ENCODE results near the gene RUFY1.
A peak's percentile ranks its signal among the peaks of the same experiment; 100 is the strongest.
"Not testable (repeated sequence)": the region's sequence is repeated elsewhere in the genome, so short reads cannot be mapped to it uniquely, and the experiment has no call there.

The RUFY1 gene

DNA sequence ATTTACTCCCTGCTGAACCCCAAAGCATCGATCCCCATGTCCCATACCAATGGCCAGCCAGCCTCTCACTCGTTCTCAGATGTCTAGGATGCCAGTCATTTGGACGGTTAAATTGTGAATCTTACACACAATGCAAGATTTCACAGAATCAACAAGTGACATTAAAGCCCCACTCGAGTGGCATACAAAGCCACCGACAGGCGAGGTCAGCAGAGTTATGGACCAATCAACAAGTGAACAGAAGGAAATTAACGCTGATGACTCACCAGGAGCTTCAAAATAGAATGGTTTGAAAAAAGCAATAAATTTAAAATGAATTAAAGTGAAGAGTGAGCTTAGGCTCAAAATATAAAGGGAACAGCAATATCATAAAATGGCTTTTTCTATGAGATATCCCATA, 8.2 kb upstream of the RUFY1 start:
- no peak for DNase-seq

DNA sequence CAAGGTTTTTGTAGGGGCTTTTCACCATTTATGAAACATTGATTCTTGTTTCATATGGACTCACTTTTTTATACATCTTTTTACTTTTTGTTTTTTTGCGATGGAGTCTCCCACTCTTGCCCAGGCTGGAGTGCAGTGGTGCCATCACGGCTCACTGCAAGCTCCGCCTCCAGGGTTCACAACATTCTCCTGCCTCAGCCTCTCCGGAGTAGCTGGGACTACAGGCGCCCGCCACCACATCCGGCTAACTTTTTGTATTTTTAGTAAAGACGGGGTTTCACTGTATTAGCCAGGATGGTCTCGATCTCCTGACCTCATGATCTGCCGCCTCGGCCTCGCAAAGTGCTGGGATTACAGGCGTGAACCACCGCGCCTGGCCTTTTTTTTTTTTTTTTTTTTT, 7.1 kb upstream of the RUFY1 start:
- not testable (repeated sequence) for DNase-seq

DNA sequence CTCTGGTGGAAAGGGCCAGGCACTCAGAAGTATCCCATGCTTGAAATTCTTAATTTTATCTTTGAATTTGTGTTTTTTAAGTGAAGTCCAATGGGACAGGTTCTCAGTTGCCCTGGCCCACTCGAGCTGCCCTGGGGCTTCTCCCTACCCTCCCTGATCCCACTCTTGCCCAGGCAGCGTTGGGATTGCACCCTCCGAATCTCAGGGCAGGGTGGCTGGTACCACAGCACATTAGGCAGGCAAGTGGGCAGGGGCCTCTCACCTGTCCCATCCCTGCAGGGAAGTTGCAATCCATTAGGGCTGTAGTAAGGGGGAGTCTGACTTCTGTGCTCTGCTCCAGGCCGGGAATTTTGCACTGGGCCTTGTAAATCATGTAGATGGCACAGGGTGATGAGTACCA, 2.7 kb downstream of the RUFY1 start:
- no peak for DNase-seq

DNA sequence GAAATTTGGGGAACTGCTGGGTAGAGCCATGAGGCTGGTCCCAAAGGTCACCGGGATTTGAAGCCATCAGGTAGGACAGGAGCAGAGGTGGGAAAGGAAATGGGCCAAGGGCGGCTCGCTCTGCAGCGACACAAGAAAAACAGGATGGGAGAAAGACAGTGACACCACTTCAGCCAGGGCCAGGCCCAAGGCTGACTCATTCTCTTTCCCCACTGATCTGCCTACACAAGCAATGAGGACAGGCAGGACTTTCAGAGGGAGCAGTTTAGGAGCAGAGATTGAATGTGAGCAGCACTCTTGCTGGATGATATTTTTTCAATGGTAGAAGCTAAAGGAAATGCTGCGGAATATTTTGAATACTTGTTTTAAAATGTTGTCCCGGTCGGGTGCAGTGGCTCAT, 3.5 kb downstream of the RUFY1 start:
- no peak for DNase-seq

DNA sequence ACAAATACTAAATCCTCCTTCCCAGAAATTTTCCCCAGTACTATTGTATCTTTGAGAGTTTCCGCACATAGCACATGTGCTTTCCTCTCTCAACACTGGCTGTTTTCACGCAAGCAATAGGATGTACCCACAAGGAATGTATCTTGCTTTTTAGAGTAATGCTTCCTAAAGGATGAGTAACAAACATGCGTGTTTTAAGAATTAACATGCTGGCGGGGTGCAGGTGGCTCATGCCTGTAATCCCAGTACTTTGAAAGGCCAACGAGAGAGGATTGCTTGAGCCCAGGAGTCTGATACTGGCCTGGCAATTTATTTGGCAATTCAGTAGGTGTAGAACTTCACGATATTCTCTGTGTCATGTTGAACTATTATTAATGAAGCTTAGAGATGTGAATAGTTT, 4.6 kb downstream of the RUFY1 start:
- DNase-seq = no peak

DNA sequence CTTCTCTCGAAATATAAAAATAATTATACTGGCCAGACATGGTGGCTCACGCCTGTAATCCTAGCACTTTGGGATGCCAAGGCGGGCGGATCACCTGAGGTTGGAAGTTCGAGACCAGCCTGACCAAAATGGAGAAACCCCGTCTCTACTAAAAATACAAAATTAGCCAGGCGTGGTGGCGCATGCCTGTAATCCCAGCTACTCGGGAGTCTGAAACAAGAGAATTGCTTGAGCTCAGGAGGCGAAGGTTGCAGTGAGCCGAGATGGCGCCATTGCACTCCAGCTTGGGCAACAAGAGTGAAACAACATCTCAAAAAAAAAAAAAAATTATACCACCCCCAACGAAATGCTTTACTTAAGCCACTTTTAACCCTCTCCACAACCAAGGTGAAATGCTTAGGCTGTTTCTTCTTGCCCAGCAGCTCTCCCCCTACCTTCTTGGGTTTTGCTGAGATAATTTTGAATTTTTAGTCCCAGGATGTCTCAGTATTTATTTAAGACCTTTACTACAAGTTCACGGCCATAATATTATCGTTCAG, 8.0 kb downstream of the RUFY1 start:
- DNase-seq = not testable (repeated sequence)

DNA sequence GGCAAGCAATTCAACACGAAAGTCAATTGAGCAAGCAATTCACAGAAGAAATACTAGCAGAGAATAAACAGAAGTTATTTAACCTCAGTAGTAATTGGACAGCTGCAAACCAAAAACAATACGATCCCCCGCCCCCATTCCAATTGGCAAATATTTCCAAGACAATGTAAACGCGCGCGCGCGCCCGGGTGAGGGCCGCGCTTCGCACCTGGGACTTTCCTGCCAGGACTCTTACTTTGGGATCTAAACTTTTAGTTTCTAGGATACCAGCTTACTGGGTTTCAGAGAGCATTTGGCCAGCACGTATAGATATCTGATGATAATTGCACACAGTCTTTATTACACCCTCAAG, 8.6 kb downstream of the RUFY1 start:
- DNase-seq = no peak

DNA sequence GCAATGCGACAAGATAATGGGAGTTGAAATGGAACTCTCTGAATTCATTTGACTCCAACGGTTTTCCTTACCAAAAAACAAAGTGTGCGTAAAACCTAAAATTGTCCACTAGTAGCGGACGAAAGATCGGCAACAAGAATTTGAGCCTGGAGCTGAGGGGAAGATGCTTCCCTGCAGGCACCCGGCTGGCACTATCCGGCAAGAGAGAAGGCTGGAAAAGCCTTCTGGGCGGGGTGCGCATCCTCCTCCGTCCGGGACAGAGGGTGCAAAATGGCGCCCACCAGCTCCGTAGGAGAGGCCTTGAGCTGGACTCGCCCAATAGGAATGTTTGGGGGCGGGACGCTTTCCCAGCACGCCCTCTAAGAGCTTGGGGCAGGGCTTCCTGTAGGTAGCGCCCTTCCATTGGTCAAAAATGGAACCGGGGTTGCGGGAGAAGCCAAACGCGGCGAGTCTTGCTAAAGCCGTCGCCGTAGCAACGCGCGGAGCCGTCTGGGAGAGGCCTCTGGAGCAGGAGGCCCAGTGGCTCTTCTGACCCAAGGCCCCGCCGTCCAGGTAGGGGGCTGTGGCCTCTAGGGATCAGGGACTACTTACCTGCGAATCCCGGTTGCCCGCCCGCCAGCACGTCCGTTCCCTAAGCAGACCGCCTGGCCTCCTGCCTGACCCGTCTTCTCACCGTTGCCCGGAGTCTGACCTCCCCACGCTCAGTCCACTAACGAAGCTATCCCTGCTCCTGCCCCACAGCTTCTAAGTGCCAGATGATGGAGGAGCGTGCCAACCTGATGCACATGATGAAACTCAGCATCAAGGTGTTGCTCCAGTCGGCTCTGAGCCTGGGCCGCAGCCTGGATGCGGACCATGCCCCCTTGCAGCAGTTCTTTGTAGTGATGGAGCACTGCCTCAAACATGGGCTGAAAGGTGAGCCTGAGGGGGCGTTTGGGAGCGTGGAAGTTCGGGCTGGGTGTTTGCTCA, 9.2 kb downstream of the RUFY1 start:
- peak; percentile 73 for DNase-seq

DNA sequence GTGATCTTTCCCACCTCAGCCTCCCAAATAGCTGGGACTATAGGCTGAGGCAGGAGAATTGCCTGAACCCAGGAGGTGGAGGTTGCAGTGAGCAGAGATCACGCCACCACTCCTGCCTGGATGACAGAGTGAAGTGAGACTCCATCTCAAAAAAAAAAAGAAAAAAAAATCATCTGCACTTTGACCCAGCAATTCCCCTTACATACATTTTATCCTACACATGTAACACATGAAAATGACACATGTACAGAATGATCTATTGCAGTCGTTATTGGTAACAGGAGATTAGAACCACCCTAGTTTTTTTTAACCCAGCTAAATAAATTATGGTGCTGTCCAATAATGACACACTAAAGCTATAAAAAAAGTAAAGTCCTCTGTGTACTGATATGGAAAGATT, 14.2 kb downstream of the RUFY1 start:
- DNase-seq = no peak

DNA sequence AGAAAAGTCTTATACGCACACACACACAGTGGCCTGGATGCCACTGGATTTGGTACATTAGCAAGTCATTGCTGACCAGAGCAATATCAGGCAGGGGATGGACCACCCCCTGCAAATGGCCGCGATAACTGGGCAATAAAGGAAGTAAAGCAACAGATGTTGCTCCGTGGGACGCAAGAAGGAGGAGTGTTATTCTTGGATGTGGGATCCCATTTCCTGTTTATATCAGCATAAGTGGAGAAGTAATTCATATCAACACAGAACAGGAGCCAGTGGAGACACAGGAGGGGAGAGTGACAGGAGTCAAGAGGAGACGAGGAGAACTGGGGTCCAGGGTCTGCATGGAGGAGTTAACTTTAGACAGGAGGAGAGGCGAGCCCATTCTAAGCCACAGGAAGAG, 18.4 kb downstream of the RUFY1 start:
- no peak for DNase-seq

DNA sequence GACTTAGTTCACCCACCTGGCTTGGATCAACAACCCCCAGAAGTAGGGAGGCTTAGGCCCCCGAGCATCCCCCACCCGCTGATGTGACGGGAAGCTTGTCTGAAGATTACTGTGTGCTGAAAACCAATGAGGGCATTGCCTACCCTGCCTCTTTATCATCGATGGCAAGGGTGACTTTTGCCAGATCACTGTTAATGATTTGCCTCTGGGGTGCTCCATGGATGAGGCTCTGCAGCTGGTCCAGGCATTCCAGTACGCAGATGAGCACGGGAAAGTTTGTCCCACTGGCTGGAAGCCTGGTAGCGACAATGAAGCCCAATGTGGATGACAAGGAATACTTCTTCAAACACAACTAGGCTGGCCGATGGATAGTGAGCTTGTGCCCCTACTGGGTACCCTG, 22.0 kb downstream of the RUFY1 start:
- no peak for DNase-seq

DNA sequence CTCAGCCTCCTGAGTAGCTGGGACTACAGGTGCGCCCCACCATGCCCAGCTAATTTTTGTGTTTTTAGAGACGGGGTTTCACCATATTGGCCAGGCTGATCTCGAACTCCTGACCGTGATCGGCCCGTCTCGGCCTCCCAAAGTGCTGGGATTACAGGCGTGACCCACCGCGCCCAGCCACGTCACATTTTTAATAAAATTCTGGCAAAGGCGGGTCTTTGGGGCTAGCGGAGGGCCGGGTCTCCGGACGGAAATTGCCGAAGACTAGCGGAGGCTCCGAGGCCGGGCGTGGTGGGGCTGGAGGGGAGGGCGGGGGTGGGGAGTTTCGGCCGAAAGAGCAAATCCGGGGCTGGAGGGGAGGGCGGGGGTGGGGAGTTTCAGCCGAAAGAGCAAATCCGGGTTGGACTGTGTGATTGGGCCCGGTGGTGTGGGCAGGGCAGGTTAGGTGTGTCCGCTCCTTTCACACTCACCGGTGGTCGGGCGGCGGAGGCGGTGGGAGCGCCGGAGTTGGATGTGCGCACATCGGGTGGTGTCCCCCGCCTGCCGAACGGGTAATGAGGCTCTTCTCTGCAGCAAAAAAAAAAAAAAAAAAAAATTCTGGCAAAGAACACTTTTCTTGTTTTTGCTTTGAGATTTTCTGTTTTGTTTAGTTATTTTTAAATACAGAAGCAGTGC, 27.1 kb downstream of the RUFY1 start:
- DNase-seq = no peak

DNA sequence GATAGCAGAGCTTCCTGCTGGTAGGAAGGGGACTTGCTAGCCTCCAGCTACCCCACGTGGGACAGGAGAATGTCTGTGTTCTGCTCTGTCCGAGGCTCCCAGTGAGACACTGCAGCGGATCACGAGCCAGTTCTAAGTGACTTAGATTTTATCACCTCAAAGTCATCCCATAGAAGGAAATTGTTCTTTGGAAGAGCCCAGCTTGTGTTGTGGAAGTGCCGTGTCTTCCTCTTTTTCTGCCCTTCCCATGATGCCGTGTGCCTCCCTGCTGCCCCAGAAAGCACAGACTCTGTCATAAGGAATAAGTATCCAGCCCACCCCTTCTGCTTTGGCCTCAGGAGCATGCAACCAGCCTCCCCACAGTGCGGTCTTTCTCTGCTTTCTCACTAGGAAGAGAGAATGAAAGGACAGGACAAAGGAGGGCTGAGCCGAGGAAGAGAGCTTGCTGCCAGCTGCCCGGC, 35.6 kb downstream of the RUFY1 start:
- no peak for DNase-seq

DNA sequence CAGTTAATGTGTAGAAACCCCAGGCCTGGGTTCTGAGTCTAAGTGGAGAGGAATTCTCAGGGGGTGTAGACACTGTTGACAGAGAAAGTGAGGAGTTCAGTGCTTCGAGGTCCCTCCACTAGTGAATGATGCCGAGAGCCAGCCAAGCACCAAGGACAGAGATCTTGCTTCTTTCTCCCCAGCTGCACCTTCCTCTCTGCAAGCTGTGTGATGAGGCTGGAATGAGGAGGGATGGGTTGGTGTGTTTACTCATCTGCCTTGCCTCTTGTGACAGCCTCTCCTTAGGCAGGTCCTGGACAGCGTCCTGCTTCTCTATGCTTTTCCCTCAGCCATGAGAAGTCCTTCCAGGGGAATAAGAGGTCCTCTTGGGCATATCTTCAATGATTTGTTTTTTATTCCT, 37.8 kb downstream of the RUFY1 start:
- DNase-seq = no peak

DNA sequence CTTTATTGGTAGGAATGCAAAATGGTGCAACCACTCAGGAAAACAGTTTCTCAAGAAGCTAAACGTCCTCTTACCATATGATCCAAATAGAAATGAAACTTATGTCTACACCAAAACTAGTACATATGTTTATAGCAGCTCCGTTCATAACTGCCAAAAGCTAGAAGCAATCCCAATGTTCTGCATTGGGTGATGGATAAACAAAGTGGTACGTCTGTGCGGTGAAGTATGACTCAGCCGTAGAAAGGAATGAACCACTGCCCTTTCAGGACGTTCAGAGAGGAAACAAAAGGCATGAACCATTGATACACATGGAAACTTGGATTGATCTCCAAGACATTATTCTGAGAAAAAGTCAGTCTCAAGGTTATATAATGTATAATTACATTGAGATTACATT, 45.6 kb downstream of the RUFY1 start:
- DNase-seq = no peak

DNA sequence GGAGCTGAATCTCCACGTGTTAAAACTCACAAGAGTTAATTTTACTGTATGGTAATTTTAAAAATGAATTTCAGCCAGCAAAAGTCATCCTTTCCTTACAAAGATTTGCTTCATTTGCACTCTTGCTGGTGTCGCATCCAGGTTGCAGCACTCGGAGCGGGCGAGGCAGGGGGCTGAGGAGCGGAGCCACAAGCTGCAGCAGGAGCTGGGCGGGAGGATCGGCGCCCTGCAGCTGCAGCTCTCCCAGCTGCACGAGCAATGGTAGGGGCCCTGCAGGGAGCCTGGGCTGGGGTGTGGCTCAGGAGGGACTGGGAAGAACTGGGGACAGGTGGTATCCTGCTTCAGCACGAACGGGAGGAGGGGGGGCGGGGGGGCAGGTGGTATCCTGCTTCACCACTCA, 46.1 kb downstream of the RUFY1 start:
- no peak for DNase-seq

DNA sequence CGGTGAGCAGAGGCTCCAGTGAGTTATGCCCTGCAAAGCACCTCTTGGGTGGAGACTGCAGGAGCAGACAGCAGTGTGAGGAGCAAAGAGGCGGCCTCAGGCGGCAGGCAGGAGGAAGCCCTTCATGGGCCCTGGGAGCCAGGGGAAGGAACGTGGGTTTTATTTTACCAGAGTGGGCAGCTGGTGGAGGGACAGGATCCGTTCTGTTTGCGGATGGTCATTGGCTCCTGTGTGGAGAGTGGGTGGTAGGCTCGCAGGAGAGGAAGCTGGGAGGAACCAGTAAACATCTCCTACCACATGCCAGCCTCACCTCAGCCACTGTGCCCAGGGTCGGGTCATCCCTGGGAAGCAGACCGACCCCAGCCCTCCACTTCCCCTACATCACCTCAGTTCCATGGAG, 48.7 kb downstream of the RUFY1 start:
- no peak for DNase-seq

DNA sequence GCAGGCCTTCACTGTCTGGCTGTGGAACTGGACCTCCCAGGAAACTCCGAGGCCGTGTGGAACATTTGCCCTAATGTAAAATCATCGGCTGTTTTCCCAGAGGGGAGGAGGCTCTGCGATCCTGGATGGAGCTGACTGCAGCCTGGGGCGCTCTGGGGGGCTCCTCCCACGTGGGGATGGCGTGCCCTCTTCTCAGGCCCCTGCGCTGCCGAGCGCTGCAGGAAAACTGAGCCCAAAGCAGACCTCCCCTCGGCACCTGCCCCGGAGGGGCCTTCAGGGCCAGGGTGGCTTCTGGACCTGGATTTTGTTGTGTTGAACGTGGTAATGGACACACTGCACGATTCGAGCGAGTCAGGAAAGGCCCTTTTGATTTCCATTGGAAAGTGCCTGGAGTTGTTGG, 49.2 kb downstream of the RUFY1 start:
- no peak for DNase-seq

DNA sequence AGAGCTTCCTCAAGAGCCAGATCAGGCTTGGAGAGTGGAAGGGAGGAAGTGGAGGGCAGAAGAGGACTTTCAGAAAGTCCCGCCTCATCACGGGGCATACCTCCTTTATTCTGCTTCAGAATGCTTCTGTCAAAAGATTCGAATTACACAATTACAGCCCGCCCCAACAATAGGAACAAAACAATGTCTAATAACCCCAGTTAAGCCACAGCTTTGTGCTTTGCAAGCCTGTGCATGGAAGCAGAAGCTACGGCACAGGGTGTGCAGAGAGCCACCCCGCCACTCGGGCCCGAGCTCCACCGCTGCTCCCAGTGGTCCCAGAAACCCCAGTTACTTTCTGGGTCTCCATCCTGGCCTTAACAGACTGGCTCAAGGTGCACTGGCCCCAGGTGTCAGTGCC, 49.6 kb downstream of the RUFY1 start:
- no peak for DNase-seq

DNA sequence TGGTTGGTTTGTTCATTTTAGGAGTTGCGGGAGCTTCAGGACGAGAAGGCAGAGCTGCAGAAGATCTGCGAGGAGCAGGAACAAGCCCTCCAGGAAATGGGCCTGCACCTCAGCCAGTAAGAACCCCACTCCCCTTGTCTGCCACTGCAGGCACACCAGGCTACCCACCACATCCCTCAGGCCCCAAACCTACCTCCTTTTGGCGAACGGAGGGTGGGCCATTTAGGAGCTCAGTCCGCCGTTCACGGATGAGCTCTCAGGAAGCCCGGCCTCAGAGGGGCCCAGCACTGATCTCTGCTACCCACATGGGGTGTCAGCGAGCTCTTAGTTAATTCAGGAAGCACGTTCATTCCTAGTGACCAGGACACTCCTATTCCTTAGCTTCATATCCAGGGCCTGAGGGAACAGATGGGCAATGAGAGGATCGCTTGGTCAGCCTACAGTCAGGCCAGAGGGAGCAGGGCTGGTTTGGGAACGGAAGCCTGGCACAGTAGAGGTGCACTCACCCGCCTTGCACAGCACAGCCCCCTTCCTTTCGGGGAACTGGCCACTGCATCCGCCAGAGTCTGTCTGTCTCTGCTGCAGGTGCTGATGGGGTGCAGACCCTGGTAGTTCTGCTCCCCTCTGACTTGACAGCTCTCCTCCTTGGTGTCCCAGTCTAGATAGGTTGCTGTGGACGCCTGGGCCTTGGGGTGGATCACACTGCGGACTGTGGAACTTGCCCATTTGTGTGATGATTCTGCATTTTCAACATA, 51.7 kb downstream of the RUFY1 start:
- no peak for DNase-seq

DNA sequence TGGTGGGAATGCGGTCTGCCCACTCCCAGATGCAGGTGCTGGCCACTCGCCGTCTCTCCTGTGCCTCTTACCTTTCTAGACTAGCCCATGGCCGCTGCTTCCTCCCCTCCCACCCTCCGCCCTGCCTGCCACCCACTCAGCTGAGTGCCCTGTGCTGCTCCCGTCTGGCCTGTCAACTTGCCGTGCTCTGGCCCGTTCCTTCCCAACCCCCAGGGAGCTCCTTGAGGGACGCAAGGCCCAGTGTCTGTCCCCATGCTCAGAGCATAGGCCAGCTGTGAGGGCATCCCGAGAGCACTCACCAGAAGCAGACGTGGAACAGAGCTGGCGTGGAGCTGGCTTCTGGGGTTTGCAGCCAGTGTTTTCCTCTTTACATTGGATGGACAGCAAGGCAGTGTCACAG, 53.0 kb downstream of the RUFY1 start:
- no peak for DNase-seq

DNA sequence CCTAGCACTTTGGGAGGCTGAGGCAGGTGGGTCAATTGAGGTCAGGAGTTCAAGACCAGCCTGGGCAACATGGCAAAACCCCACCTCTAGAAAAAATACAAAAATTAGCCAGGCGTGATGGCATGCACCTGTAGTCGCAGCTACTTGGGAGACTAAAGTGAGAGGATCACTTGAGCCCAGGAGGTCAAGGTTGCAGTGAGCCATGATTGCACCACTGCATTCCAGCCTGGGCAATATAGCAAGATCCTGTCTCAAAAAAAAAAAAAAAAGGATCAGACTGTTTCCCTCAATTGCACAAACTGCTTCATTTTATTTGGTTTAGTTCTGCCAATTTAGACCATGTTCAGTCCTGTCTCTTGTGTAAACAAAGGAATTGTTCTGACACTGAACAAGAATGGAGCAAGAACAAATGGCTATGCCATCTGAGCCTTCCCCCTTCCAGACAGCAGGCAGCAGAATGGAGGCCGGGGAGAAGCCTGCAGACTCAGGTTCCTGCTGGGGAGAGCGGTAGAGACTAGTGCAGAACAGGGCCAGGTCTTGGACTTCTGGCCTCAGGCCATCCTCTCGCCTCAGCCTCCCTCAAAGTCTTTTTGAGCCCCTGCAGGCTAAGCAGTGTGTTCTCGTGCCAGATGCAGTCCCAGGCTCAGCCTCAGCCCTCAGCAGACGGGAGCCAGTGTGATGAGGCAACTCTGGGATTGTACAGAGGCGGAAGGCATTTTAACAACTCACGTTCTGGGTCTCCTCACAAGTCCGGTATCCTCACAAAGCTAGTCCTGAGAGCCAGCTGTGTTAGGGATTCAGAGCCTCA, 54.9 kb downstream of the RUFY1 start:
- no peak for DNase-seq
